Vagina (tissue), 2 donors: Measurements from ENCODE around the gene AASDH. TPM values are rescaled to one million over a fixed set of nuclear protein-coding genes. Genes with fewer than 3 reads are reported as not detected.

ENCODE experiments used
- DNase-seq, 2 donors: peaks; one replicate each; pipeline ENCODE4 v3.0.0-alpha.2; 2017; ENCODE audit errors: extremely low spot score in 2 of 2
- H3K27ac ChIP-seq: fragments of 200-600 bp; sonication (generic); one replicate; pipeline ENCODE4 v1.5.1; 2019
- H3K27me3 ChIP-seq: fragments of 200-600 bp; sonication (generic); one replicate; pipeline ENCODE4 v1.5.1; 2019
- H3K36me3 ChIP-seq, 2 donors: fragments of 200-600 bp; sonication (generic); one replicate each; pipeline ENCODE4 v1.5.1; 2017 to 2019
- H3K4me1 ChIP-seq: fragments of 200-600 bp; sonication (generic); one replicate; pipeline ENCODE4 v1.5.1; 2019
- H3K4me3 ChIP-seq, 2 donors: fragments of 200-600 bp; sonication (generic); 1 replicate in 1 of 2; 2 replicates in 1 of 2; pipeline ENCODE4 v1.5.1; 2016 to 2019
- H3K9me3 ChIP-seq: fragments of 200-600 bp; sonication (generic); one replicate; pipeline ENCODE4 v1.5.1; 2019
- POLR2A ChIP-seq, 2 donors: fragments of 450-650 bp; IDR thresholded peaks; one replicate each; pipeline ENCODE4 v1.6.1; 2017; ENCODE audit warnings: antibody characterized with exemption in 2 of 2, mild to moderate bottlenecking in 2 of 2, moderate library complexity in 2 of 2
- POLR2AphosphoS5 ChIP-seq, 2 donors: sonication (generic); formaldehyde crosslinking; IDR thresholded peaks; one replicate each; pipeline ENCODE4 v1.9.0; 2017; ENCODE audit warnings: antibody characterized with exemption in 2 of 2, mild to moderate bottlenecking in 2 of 2, low read depth in 1 of 2; ENCODE audit not compliant: insufficient read depth in 1 of 2
- intact Hi-C: fragments of 100-400 bp; cut with DNase I; formaldehyde crosslinking; loops from one replicate; pipeline ENCODE4 v1.15.1; 2023
- total RNA-seq: library from RNA; depleted of rRNA; stranded (reverse); fragments of >200 nt; gene quantifications from one replicate; pipeline ENCODE4 v1.2.3, GENCODE V29; 2016
- TF ChIP-seq, protein P1 (sequence below), 3 experiments: fragments of 450-650 bp in 2 of 3; fragments of 200-600 bp in 1 of 3; sonication (generic) in 1 of 3; IDR thresholded peaks; one replicate each; pipeline ENCODE4 v1.5.1; 2017 to 2019; ENCODE audit warnings: antibody characterized with exemption in 3 of 3, mild to moderate bottlenecking in 2 of 3, moderate library complexity in 2 of 3

AASDH gene
- total RNA-seq, 1 donor from 2014 or later: 6.6 TPM

DNA sequence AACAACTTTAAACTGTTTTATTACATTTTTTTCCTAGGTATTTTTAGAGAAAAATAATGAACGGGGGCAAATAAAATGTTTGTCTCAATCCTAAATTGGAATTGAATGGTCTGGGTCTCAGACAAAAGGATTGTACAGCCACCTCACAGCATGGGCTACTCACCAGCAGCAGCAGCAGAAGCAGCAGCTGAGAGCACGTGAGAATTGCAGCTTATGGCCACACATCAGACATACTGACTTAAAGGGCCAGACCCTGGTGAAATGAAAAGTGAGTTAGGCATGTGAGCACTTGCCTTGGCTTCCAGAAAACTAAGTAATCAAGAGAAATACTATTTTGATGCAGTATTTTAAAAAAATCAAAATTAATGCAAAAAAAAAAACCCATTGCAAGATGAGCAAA, 56.6 kb downstream of the AASDH start:
- intact Hi-C loops: no loop called here
- H3K4me3 ChIP-seq: no peak overlapping the region
- no peaks in the 10 kb centered on the region for H3K4me1 ChIP-seq

DNA sequence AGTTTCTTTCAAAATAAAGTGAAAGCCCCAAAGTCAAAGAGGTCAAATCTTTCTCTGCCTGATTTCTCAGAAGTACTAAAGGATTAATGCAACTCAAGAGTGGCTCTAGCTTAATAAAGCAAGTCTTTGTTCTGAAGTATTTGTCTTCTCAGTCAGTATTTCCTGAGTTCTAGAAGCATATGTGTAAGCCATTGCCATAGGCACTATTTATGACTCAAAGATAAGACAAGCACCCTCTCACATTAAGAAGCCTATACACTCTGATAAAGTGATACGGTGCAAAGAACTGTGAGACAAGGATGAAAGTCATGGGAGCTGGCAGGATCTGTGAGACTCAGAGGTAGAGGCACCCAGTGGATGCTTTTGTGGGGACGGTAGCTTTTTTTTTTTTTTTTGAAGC, 60.9 kb downstream of the AASDH start:
- Histone ChIP-seq H3K27me3 (no peaks in the 10 kb centered on the region), H3K36me3 (no peaks in the 10 kb centered on the region), H3K4me3 (no peak overlapping the region), H3K27ac (no peak overlapping the region), H3K9me3 (no peaks in the 10 kb centered on the region), H3K4me1 (no peaks in the 10 kb centered on the region)
- TF ChIP-seq, protein P1, sequence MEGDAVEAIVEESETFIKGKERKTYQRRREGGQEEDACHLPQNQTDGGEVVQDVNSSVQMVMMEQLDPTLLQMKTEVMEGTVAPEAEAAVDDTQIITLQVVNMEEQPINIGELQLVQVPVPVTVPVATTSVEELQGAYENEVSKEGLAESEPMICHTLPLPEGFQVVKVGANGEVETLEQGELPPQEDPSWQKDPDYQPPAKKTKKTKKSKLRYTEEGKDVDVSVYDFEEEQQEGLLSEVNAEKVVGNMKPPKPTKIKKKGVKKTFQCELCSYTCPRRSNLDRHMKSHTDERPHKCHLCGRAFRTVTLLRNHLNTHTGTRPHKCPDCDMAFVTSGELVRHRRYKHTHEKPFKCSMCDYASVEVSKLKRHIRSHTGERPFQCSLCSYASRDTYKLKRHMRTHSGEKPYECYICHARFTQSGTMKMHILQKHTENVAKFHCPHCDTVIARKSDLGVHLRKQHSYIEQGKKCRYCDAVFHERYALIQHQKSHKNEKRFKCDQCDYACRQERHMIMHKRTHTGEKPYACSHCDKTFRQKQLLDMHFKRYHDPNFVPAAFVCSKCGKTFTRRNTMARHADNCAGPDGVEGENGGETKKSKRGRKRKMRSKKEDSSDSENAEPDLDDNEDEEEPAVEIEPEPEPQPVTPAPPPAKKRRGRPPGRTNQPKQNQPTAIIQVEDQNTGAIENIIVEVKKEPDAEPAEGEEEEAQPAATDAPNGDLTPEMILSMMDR (IDR thresholded peaks at IDR 0.05): no peak
- TF ChIP-seq POLR2AphosphoS5 (IDR thresholded peaks at IDR 0.05; ENCODE audit: insufficient read depth in 1 of 2, low read depth in 1 of 2) (no peak), POLR2A (IDR thresholded peaks at IDR 0.05) (no peak)
- no peak for DNase-seq
- intact Hi-C loops: no loop called here

More for the DNA sequence above, 56.6 kb downstream of the AASDH start:
- no peak for DNase-seq
- H3K27ac ChIP-seq: no peak overlapping the region
- no peak for TF ChIP-seq POLR2A (IDR thresholded peaks at IDR 0.05)
- TF ChIP-seq, protein P1 (IDR thresholded peaks at IDR 0.05): no peak
- TF ChIP-seq POLR2AphosphoS5 (IDR thresholded peaks at IDR 0.05; ENCODE audit: insufficient read depth in 1 of 2, low read depth in 1 of 2): no peak
- H3K36me3 ChIP-seq: no peaks in the 10 kb centered on the region
- no peaks in the 10 kb centered on the region for H3K27me3 ChIP-seq
- no peaks in the 10 kb centered on the region for H3K9me3 ChIP-seq

DNA sequence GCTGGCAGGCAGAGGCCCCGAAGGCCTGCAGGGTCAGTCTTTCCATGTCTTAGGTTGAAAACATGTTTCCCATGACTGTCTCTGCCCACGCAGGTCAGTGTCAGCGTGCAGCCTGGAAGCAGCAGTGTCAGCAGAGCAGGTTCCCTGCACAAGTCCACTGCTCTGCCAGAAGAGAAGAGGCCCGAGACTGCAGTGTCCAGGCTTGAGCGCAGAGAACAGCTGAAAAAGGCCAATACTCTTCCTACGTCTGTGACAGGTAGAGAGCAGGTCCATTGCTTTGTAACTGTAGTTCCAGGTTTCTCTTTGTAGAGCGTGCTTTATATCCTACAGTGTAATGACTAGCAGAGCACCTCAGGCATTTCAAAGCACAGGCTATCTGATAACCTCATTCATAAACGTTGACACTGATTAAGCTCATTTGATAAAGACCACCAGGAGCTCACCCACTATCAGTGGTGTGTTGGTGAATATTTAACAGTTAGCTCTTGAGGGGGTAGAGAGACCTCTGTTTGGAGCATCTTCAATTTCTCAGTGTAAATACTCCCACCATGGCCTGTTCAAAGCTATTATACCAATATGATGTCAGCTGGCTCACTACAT, 63.2 kb downstream of the AASDH start:
- H3K9me3 ChIP-seq: no peaks in the 10 kb centered on the region
- intact Hi-C loops: no loop called here
- TF ChIP-seq POLR2A (IDR thresholded peaks at IDR 0.05): no peak
- TF ChIP-seq POLR2AphosphoS5 (IDR thresholded peaks at IDR 0.05; ENCODE audit: insufficient read depth in 1 of 2, low read depth in 1 of 2): no peak
- TF ChIP-seq, protein P1 (IDR thresholded peaks at IDR 0.05): no peak
- no peak for DNase-seq
- no peak overlapping the region for H3K4me3 ChIP-seq
- no peaks in the 10 kb centered on the region for H3K36me3 ChIP-seq
- no peak overlapping the region for H3K27ac ChIP-seq
- no peaks in the 10 kb centered on the region for H3K4me1 ChIP-seq
- H3K27me3 ChIP-seq: no peaks in the 10 kb centered on the region

DNA sequence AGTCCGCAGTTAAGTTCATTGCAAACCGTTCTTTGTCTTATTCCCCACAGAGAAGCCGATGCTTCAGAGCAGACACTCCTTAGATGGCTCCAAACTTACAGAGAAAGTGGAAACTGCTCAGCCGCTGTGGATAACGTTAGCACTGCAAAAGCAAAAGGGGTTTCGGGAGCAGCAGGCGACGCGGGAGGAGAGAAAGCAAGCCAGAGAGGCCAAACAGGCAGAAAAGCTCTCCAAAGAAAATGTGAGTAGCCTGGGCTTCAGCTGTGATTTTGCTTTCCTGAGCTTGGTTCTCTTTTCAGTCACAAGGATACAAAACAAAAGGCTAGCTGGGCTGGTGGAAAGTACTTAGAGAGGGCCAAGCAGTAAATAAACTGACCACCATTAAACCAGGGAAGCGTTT, 64.0 kb downstream of the AASDH start:
- no peak for DNase-seq
- intact Hi-C loops: no loop called here
- no peaks in the 10 kb centered on the region for H3K36me3 ChIP-seq

DNA sequence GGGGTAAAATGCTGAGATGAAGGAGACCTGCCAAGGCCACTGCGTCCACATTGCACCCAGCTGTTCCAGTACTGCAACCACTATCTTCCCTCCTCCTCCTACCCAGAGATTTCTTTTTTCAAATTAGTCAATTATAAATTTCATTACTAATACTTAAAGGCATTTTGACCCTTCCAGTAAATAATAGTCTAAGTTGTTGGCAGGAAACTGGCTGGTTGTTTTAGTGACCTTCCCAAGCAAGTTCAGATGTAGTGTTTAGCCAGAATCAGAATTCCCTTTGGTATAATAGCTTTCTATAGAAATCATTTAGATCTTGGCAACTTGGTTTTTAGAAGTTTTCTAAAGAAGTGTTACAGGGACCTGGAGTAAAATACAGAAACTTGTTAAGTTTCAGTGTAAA, 66.0 kb downstream of the AASDH start:
- Histone ChIP-seq H3K4me3 (no peak overlapping the region), H3K27me3 (no peaks in the 10 kb centered on the region), H3K27ac (no peak overlapping the region), H3K36me3 (no peaks in the 10 kb centered on the region), H3K4me1 (no peaks in the 10 kb centered on the region), H3K9me3 (no peaks in the 10 kb centered on the region)
- intact Hi-C loops: no loop called here
- DNase-seq: no peak
- TF ChIP-seq, protein P1 (IDR thresholded peaks at IDR 0.05): no peak
- TF ChIP-seq POLR2AphosphoS5 (IDR thresholded peaks at IDR 0.05; ENCODE audit: insufficient read depth in 1 of 2, low read depth in 1 of 2) (no peak), POLR2A (IDR thresholded peaks at IDR 0.05) (no peak)

More for the DNA sequence above, 64.0 kb downstream of the AASDH start:
- TF ChIP-seq, protein P1 (IDR thresholded peaks at IDR 0.05): no peak
- no peak for TF ChIP-seq POLR2A (IDR thresholded peaks at IDR 0.05)
- no peak for TF ChIP-seq POLR2AphosphoS5 (IDR thresholded peaks at IDR 0.05; ENCODE audit: insufficient read depth in 1 of 2, low read depth in 1 of 2)
- Histone ChIP-seq H3K4me1 (no peaks in the 10 kb centered on the region), H3K27me3 (no peaks in the 10 kb centered on the region), H3K27ac (no peak overlapping the region), H3K9me3 (no peaks in the 10 kb centered on the region), H3K4me3 (no peak overlapping the region)
